H1 (cell line): ENCODE measurements around the gene TMEM212. TPM values are rescaled to one million over a fixed set of nuclear protein-coding genes. Genes with fewer than 3 reads are reported as not detected.

Experiments used
- CTCF ChIA-PET: fragments of 300-600 bp; sonication (Branson Sonifier 250); formaldehyde crosslinking; loops from one replicate; lab custom pipeline; 2021; ENCODE audit not compliant: partially characterized antibody; lab: Charles Lee
- POLR2A ChIA-PET: fragments of 300-600 bp; sonication (Branson Sonifier 250); formaldehyde crosslinking; loops from one replicate; lab custom pipeline; 2021; ENCODE audit warnings: inconsistent platforms; ENCODE audit not compliant: partially characterized antibody; lab: Charles Lee
- DNase-seq, 2 experiments: peaks; one replicate each; pipeline versions ENCODE4 v3.0.0 to v3.0.0-alpha.2; 2010 to 2022; ENCODE audit warnings: low spot score in 2 of 2, low read depth in 1 of 2, mixed read lengths in 1 of 2
- FAIRE-seq: peaks from 2 replicates; lab custom pipeline; 2011; peaks lifted over from hg19 to GRCh38; lab: Jason Lieb, UNC
- H2AFZ ChIP-seq: 2 replicates; pipeline ENCODE4 v1.8.1; 2012; ENCODE audit warnings: low read length, inconsistent platforms
- H2AK5ac ChIP-seq: 2 replicates; pipeline ENCODE4 v1.6.1; 2013; ENCODE audit warnings: low read depth, low read length
- H2BK120ac ChIP-seq: replicated peaks from 2 replicates; pipeline ENCODE3; 2013; ENCODE audit warnings: low read depth, low read length, inconsistent platforms
- H2BK12ac ChIP-seq: 2 replicates; pipeline ENCODE4 v1.6.1; 2013; ENCODE audit warnings: low read depth, low read length
- H2BK15ac ChIP-seq: 2 replicates; pipeline ENCODE4 v1.6.1; 2013; ENCODE audit warnings: low read length
- H2BK20ac ChIP-seq: 2 replicates; pipeline ENCODE4 v1.6.1; 2013; ENCODE audit warnings: low read length
- H2BK5ac ChIP-seq: 2 replicates; pipeline ENCODE4 v1.6.1; 2013; ENCODE audit warnings: low read depth, low read length
- H3K14ac ChIP-seq: 2 replicates; pipeline ENCODE4 v1.6.1; 2013; ENCODE audit warnings: inconsistent platforms; ENCODE audit not compliant: insufficient read length
- H3K18ac ChIP-seq: 2 replicates; pipeline ENCODE4 v1.6.1; 2013; ENCODE audit warnings: low read length; ENCODE audit errors: extremely low read depth
- H3K23ac ChIP-seq: 2 replicates; pipeline ENCODE4 v1.6.1; 2013; ENCODE audit warnings: inconsistent platforms; ENCODE audit not compliant: insufficient read length
- H3K23me2 ChIP-seq: 2 replicates; pipeline ENCODE4 v1.6.1; 2013; ENCODE audit warnings: low read depth, low read length
- H3K27ac ChIP-seq: 2 replicates; pipeline ENCODE4 v1.6.1; 2011; ENCODE audit warnings: low read depth, low read length, inconsistent platforms
- H3K27me3 ChIP-seq, 4 experiments: replicated peaks in 1 of 4; 1 replicate in 1 of 4; 2 replicates in 3 of 4; pipeline versions ENCODE4 v1.6.1 to v1.8.1; 2011 to 2013; ENCODE audit warnings: low read length in 3 of 4, mild to moderate bottlenecking in 3 of 4, inconsistent platforms in 2 of 4, mixed read lengths in 2 of 4, moderate library complexity in 1 of 4; ENCODE audit not compliant: control insufficient read depth in 3 of 4, insufficient read depth in 3 of 4; ENCODE audit errors: extremely low read depth in 1 of 4
- H3K36me3 ChIP-seq, 4 experiments: 2 replicates each; pipeline versions ENCODE4 v1.6.1 to v1.8.1; 2011 to 2013; ENCODE audit warnings: mild to moderate bottlenecking in 4 of 4, low read length in 3 of 4, moderate library complexity in 2 of 4, control low read depth in 1 of 4, inconsistent platforms in 1 of 4; ENCODE audit not compliant: insufficient read depth in 4 of 4, control insufficient read depth in 2 of 4
- H3K4ac ChIP-seq: replicated peaks from 2 replicates; pipeline ENCODE3; 2013; ENCODE audit warnings: low read length, low read depth, mixed read lengths, inconsistent platforms; ENCODE audit not compliant: insufficient read length
- H3K4me1 ChIP-seq, 4 experiments: replicated peaks in 1 of 4; 1 replicate in 1 of 4; 2 replicates in 3 of 4; pipeline versions ENCODE4 v1.6.1 to v1.8.1; 2011 to 2013; ENCODE audit warnings: low read length in 3 of 4, inconsistent platforms in 2 of 4, mixed read lengths in 1 of 4; ENCODE audit not compliant: insufficient read depth in 4 of 4, control insufficient read depth in 3 of 4
- H3K4me2 ChIP-seq, 2 experiments: 2 replicates each; pipeline versions ENCODE4 v1.6.1 to v1.8.1; 2011 to 2013; ENCODE audit warnings: low read depth in 2 of 2, low read length in 2 of 2, control low read depth in 1 of 2, inconsistent platforms in 1 of 2, mild to moderate bottlenecking in 1 of 2; ENCODE audit not compliant: insufficient read depth in 1 of 2
- H3K4me3 ChIP-seq, 4 experiments: fragments of 200-600, 300-600 bp in 1 of 4; sonication (generic), shearing (Covaris generic), sonication (Bioruptor Twin) in 1 of 4; 2 replicates each; pipeline versions ENCODE4 v1.5.1 to v1.8.1; 2011 to 2016; ENCODE audit warnings: low read length in 4 of 4, low read depth in 3 of 4, control low read depth in 2 of 4, inconsistent platforms in 2 of 4, mild to moderate bottlenecking in 2 of 4, mixed read lengths in 1 of 4, moderate library complexity in 1 of 4; ENCODE audit not compliant: insufficient read depth in 2 of 4; ENCODE audit errors: extremely low read depth in 1 of 4
- H3K56ac ChIP-seq: replicated peaks from 2 replicates; pipeline ENCODE3; 2013; ENCODE audit warnings: low read depth, mild to moderate bottlenecking, mixed read lengths, low read length, inconsistent platforms; ENCODE audit not compliant: insufficient read length
- H3K79me1 ChIP-seq: 2 replicates; pipeline ENCODE4 v1.6.1; 2013; ENCODE audit warnings: low read depth, low read length, control low read depth
- H3K79me2 ChIP-seq, 2 experiments: 2 replicates each; pipeline versions ENCODE4 v1.6.1 to v1.8.1; 2012 to 2013; ENCODE audit warnings: low read length in 2 of 2, mild to moderate bottlenecking in 2 of 2, inconsistent platforms in 1 of 2; ENCODE audit not compliant: insufficient read depth in 2 of 2, control insufficient read depth in 1 of 2
- H3K9ac ChIP-seq, 4 experiments: replicated peaks in 1 of 4; 1 replicate in 1 of 4; 2 replicates in 3 of 4; pipeline versions ENCODE4 v1.6.1 to v1.8.1; 2011 to 2013; ENCODE audit warnings: low read depth in 3 of 4, low read length in 3 of 4, control low read depth in 2 of 4, mild to moderate bottlenecking in 2 of 4, moderate library complexity in 2 of 4, inconsistent platforms in 1 of 4; ENCODE audit errors: extremely low read depth in 1 of 4
- H3K9me3 ChIP-seq, 2 experiments: 2 replicates each; pipeline versions ENCODE4 v1.6.1 to v1.8.1; 2012 to 2013; ENCODE audit warnings: mild to moderate bottlenecking in 2 of 2, moderate library complexity in 2 of 2, control low read depth in 1 of 2, inconsistent platforms in 1 of 2, low read depth in 1 of 2, low read length in 1 of 2, mixed read lengths in 1 of 2; ENCODE audit not compliant: insufficient read depth in 2 of 2
- H4K20me1 ChIP-seq, 2 experiments: replicated peaks in 1 of 2; 2 replicates each; pipeline versions ENCODE3 to v1.8.1; 2011 to 2013; ENCODE audit warnings: inconsistent platforms in 2 of 2, low read length in 2 of 2, mild to moderate bottlenecking in 1 of 2; ENCODE audit not compliant: insufficient read depth in 2 of 2, control insufficient read depth in 1 of 2
- H4K5ac ChIP-seq: 2 replicates; pipeline ENCODE4 v1.6.1; 2013; ENCODE audit warnings: low read length, low read depth, mixed read lengths, inconsistent platforms; ENCODE audit not compliant: insufficient read length
- H4K8ac ChIP-seq: 2 replicates; pipeline ENCODE4 v1.8.0; 2013; ENCODE audit warnings: mild to moderate bottlenecking, moderate library complexity, low read length, inconsistent platforms; ENCODE audit not compliant: insufficient read depth; ENCODE audit errors: extremely low read depth
- H4K91ac ChIP-seq: replicated peaks from 2 replicates; pipeline ENCODE3; 2013; ENCODE audit warnings: low read length, mixed read lengths, inconsistent platforms; ENCODE audit not compliant: insufficient read length
- ASH2L ChIP-seq: fragments of 200-600, 300-600 bp; sonication (generic); IDR thresholded peaks from one replicate; pipeline ENCODE4 v1.7.1; 2017; ENCODE audit warnings: low read length
- BACH1 ChIP-seq: IDR thresholded peaks from 2 replicates; pipeline ENCODE4 v1.6.1; 2012; ENCODE audit warnings: low read length, improper control_type of control experiment
- BCL11A ChIP-seq, 2 experiments: IDR thresholded peaks; one replicate each; pipeline ENCODE4 v1.6.1; 2011; ENCODE audit warnings: low read depth in 2 of 2, low read length in 2 of 2, mild to moderate bottlenecking in 2 of 2
- CBX8 ChIP-seq: fragments of 300-800, 300-1000 bp; sonication (generic); IDR thresholded peaks from 2 replicates; pipeline ENCODE4 v1.7.1; 2016; ENCODE audit warnings: low read depth, low read length, borderline replicate concordance
- CTBP2 ChIP-seq: IDR thresholded peaks from 2 replicates; pipeline ENCODE4 v1.7.0; 2011; ENCODE audit warnings: borderline replicate concordance, mild to moderate bottlenecking, moderate library complexity, mixed read lengths, low read length; ENCODE audit not compliant: insufficient read depth, insufficient read length
- EGR1 ChIP-seq: IDR thresholded peaks from 2 replicates; pipeline ENCODE4 v1.6.1; 2011; ENCODE audit warnings: low read depth, low read length, borderline replicate concordance
- JUN ChIP-seq: IDR thresholded peaks from 2 replicates; pipeline ENCODE4 v1.6.1; 2011; ENCODE audit warnings: low read depth, mild to moderate bottlenecking, improper control_type of control experiment, low read length
- JUND ChIP-seq: IDR thresholded peaks from 2 replicates; pipeline ENCODE4 v1.6.1; 2011; ENCODE audit warnings: mild to moderate bottlenecking, improper control_type of control experiment, low read length
- PHF8 ChIP-seq: fragments of 200-600 bp; sonication (generic); conservative IDR thresholded peaks from 2 replicates; pipeline ENCODE4 v1.7.1; 2012; ENCODE audit warnings: low read depth, mild to moderate bottlenecking, inconsistent platforms, low read length, moderate library complexity
- RAD21 ChIP-seq, 2 experiments: IDR thresholded peaks in 1 of 2; conservative IDR thresholded peaks in 1 of 2; 2 replicates each; pipeline ENCODE4 v1.6.1; 2011; ENCODE audit warnings: low read depth in 2 of 2, low read length in 2 of 2, improper control_type of control experiment in 1 of 2, inconsistent platforms in 1 of 2, mild to moderate bottlenecking in 1 of 2, moderate library complexity in 1 of 2
- RBBP5 ChIP-seq: IDR thresholded peaks from 2 replicates; pipeline ENCODE4 v1.7.1; 2012; ENCODE audit warnings: low read depth, mild to moderate bottlenecking, inconsistent platforms, low read length, moderate library complexity, borderline replicate concordance
- RFX5 ChIP-seq: IDR thresholded peaks from 2 replicates; pipeline ENCODE4 v1.6.1; 2011; ENCODE audit warnings: low read depth, low read length, improper control_type of control experiment, borderline replicate concordance
- SAP30 ChIP-seq: fragments of 300-600 bp; sonication (generic); IDR thresholded peaks from 2 replicates; pipeline ENCODE4 v1.7.1; 2012; ENCODE audit warnings: low read length, moderate library complexity, mild to moderate bottlenecking, inconsistent platforms; ENCODE audit not compliant: insufficient read depth, insufficient replicate concordance
- SP4 ChIP-seq: IDR thresholded peaks from 2 replicates; pipeline ENCODE4 v1.6.1; 2012; ENCODE audit warnings: low read length, inconsistent platforms
- TAF7 ChIP-seq: optimal IDR thresholded peaks from 2 replicates; pipeline ENCODE3; 2011; ENCODE audit warnings: low read depth, mild to moderate bottlenecking, inconsistent platforms, low read length, moderate library complexity, borderline replicate concordance
- WGBS, 2 experiments: shearing (Covaris generic) in 1 of 2; methylation state at CpG; one replicate each; pipeline versions ENCODE4 v1.1.6 to v1.1.7; 2013 to 2015; ENCODE audit warnings: low lambda C conversion rate in 2 of 2, mixed read lengths in 2 of 2, inconsistent platforms in 1 of 2, low coverage in 1 of 2, missing lambda C conversion rate in 1 of 2; ENCODE audit not compliant: insufficient replicate concordance in 2 of 2, insufficient coverage in 1 of 2, insufficient read length in 1 of 2; ENCODE audit errors: extremely low coverage in 1 of 2, missing lambda C conversion rate in 1 of 2; 5-methylcytosine and 5-hydroxymethylcytosine counted together
- polyA plus RNA-seq, 7 experiments: library from polyadenylated mRNA; depleted of rRNA in 3 of 7; stranded (reverse) in 5 of 7; unstranded in 2 of 7; fragments of >200 nt in 5 of 7; fragments of 200-250 nt in 2 of 7; gene quantifications; 1 replicate in 5 of 7; 2 replicates in 1 of 7; 4 replicates in 1 of 7; pipeline versions ENCODE4 v1.2.1 to v1.2.3, GENCODE V29; 2011 to 2013; ENCODE audit warnings: missing spikeins in 2 of 7, mixed read lengths in 2 of 7
- total RNA-seq: library from RNA; stranded (reverse); fragmentation: NEBNext Ultra II Directional; extraction: Animal tissue kit (Norgen Biotek cat#: 25700); gene quantifications from 2 replicates; pipeline ENCODE4 v1.2.1, GENCODE V29; 2021

Gene TMEM212
- total and polyA plus RNA-seq, 2 of the 8 experiments (the other 6 are each of a cell fraction or from before 2014, with no cell fraction given), result not detected

- no peaks in the 10 kb centered on the region; a peak in 2 of 7 replicates for H3K4me1 ChIP-seq
- no peaks in the 10 kb centered on the region for H3K79me2 ChIP-seq
- no peak overlapping the region for H2BK15ac ChIP-seq
- no peak overlapping the region for H2BK20ac ChIP-seq
- H3K79me1 ChIP-seq, result no peaks in the 10 kb centered on the region
- H4K8ac ChIP-seq, result no peak overlapping the region
- no peak overlapping the region for H3K56ac ChIP-seq
- no peak overlapping the region for H2BK120ac ChIP-seq
- no peak overlapping the region for H2AFZ ChIP-seq
- no peak overlapping the region for H3K4me3 ChIP-seq
- H2BK5ac ChIP-seq, result no peak overlapping the region
- H3K9ac ChIP-seq, result no peak overlapping the region
- H3K36me3 ChIP-seq, result no peaks in the 10 kb centered on the region
- POLR2A ChIA-PET, result no interaction called here
- no peak overlapping the region for H4K91ac ChIP-seq
- no peak overlapping the region for H3K4ac ChIP-seq
- H3K14ac ChIP-seq, result no peak overlapping the region
- H3K18ac ChIP-seq, result no peak overlapping the region
- WGBS, 2 experiments, result 54% methylated on average over 3 of the region's 3 CpGs; no CpG with 5 or more reads in 1 of the 2 experiments
- no peak overlapping the region for H3K4me2 ChIP-seq
- no peak overlapping the region for H3K27ac ChIP-seq
- FAIRE-seq (no peak), DNase-seq (no peak)
- H3K27me3 ChIP-seq, result peaks cover 0 to 18% (median 14%) of the 10 kb centered on the region in 4 experiments; a peak in 5 of 7 replicates
- H3K23me2 ChIP-seq, result peaks cover 7% of the 10 kb centered on the region; the same call in 1 of the 2 replicates
- H4K5ac ChIP-seq, result no peak overlapping the region
- no peaks in the 10 kb centered on the region for H4K20me1 ChIP-seq
- CTCF ChIA-PET, result no interaction called here
- no peak overlapping the region for H3K23ac ChIP-seq
- H2BK12ac ChIP-seq, result no peak overlapping the region
- no peak overlapping the region for H2AK5ac ChIP-seq
- H3K9me3 ChIP-seq, result no peaks in the 10 kb centered on the region
- TF ChIP-seq CBX8 (no peak), BCL11A (IDR thresholded peaks at IDR 0.05; ENCODE audit: low read depth in 2 of 2, low read length in 2 of 2) (no peak), TAF7 (no peak), JUN (no peak), SAP30 (no peak), SP4 (no peak), PHF8 (no peak), JUND (no peak), RFX5 (no peak), EGR1 (no peak), BACH1 (no peak), RBBP5 (no peak), RAD21 (IDR thresholded peaks at IDR 0.05 in 1 of 2, conservative IDR thresholded peaks at IDR 0.05 in 1 of 2; ENCODE audit: low read depth in 2 of 2, low read length in 2 of 2) (no peak), ASH2L (no peak), CTBP2 (no peak)
Measured at GRCh38 chr3:171805687-171806086, 37.5 kb upstream of the TMEM212 start.
